Measurements from ENCODE around the gene OPN1MW.
"Not testable (repeated sequence)": the region's sequence is repeated elsewhere in the genome, so short reads cannot be mapped to it uniquely, and the experiment has no call there.

GRCh38 chrX:154209670-154210418, 27.4 kb downstream of the OPN1MW start:
- not testable (repeated sequence) for TF ChIP-seq SIN3A (IDR thresholded peaks at IDR 0.05; ENCODE audit: borderline replicate concordance, insufficient read depth, low read depth, low read length); CTCF (IDR thresholded peaks at IDR 0.05)

Data from Panc1 (cell line).